VCaP (cell line): ENCODE results near the gene ALLC.

Source experiments
- H3K27ac ChIP-seq: fragments of 450-650 bp; 2 replicates; pipeline ENCODE4 v1.5.1; 2017
- TF ChIP-seq, protein P1 (sequence below): fragments of 450-650 bp; conservative IDR thresholded peaks from 2 replicates; pipeline ENCODE4 v1.5.1; 2017; ENCODE audit warnings: mild to moderate bottlenecking, moderate library complexity

The ALLC gene

DNA sequence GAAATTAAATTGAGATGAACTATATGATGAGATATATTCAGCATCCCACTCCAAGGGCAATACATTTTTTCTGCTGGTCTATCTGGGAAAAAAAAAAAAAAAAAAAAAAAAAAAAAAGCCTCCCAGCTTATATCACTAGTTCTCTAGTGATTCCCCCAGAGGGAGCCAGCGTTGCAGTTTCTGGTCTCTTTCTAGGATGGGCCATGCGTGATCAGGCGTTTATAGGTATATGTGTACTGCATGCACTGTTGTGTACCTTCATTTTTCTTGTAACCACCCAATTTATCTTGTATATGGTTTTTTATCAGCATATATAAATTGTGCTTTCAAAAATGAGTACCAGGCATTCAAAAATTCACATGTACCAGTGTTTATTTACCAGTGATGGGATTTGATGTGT lies 80.5 kb downstream of the ALLC start:
- H3K27ac ChIP-seq: no peak overlapping the region

DNA sequence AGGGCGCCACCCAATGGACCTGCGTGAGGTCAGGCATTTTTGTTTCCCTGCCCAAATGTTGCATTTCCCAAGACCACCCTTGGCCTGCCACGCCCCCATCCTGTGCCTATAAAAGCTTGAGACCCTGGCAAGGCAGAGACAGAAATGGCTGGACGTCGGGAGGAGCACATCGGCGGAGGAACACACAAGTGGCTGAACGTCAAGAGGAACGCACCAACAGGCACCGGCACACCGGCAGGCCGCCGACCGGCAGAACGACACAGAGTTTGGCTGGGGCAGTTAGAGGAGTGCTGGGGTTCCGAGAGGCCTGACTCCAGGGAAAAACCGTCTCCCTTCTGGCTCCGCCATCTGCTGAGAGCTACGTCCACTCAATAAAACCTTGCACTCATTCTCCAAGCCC lies 81.3 kb downstream of the ALLC start:
- H3K27ac ChIP-seq: no peak overlapping the region
- TF ChIP-seq, protein P1, sequence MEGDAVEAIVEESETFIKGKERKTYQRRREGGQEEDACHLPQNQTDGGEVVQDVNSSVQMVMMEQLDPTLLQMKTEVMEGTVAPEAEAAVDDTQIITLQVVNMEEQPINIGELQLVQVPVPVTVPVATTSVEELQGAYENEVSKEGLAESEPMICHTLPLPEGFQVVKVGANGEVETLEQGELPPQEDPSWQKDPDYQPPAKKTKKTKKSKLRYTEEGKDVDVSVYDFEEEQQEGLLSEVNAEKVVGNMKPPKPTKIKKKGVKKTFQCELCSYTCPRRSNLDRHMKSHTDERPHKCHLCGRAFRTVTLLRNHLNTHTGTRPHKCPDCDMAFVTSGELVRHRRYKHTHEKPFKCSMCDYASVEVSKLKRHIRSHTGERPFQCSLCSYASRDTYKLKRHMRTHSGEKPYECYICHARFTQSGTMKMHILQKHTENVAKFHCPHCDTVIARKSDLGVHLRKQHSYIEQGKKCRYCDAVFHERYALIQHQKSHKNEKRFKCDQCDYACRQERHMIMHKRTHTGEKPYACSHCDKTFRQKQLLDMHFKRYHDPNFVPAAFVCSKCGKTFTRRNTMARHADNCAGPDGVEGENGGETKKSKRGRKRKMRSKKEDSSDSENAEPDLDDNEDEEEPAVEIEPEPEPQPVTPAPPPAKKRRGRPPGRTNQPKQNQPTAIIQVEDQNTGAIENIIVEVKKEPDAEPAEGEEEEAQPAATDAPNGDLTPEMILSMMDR: no peak

More for the DNA sequence above, 80.5 kb downstream of the ALLC start:
- TF ChIP-seq, protein P1: peak; percentile 83

DNA sequence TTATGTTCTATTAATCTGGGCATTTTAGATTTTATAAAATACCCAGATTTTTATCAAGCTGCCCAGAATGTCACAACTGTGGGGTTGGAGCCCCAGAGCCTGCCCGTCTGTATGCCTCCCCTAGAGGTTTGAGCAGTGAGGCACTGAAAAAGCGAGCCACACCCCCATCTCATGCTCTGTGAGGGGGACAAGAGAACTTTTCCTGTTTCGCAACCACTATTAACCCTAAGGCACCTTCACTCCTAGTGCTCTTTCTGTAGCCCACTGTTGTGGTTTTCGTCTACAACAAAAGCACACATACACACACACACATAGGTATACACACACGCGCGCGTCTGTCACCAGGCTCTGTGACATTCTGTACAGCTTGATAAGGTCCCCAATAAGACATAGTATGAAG lies 83.4 kb downstream of the ALLC start:
- H3K27ac ChIP-seq: no peak overlapping the region
- TF ChIP-seq, protein P1: no peak

DNA sequence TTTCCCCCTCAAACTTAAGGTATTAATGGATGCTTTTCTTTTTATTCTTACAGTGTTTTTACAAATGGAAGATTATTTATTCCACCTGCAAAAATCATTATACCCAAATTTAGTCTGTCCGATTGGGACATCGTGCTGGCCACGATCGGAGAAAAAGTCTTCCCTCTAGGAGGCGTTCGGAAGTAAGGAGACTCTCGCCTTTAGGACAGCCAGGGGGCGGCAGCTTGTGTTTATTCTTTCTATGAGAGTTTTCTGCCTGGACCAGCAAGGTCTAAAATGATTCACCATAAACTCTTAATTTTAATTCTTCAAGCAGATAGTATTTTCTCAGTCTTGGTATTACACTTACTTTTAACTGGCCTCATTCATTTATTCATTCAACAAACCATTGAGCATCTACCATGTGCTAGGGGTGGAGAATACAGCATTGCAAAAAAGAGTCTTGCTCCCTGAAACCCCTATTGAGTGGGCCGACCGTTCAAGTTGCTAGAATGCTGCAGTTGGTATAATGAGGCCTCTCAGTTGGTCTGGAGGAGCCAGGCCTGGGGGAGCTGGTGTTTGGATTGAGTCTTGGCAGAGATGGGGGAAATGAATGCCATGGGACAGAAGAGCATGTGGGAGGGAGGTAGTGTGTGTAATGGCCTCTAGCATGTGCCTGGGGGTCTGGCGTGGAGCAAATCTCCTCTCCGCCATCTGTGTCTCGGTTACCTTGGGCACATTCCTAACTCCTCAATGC lies 84.0 kb downstream of the ALLC start:
- TF ChIP-seq, protein P1: no peak
- H3K27ac ChIP-seq: no peak overlapping the region

DNA sequence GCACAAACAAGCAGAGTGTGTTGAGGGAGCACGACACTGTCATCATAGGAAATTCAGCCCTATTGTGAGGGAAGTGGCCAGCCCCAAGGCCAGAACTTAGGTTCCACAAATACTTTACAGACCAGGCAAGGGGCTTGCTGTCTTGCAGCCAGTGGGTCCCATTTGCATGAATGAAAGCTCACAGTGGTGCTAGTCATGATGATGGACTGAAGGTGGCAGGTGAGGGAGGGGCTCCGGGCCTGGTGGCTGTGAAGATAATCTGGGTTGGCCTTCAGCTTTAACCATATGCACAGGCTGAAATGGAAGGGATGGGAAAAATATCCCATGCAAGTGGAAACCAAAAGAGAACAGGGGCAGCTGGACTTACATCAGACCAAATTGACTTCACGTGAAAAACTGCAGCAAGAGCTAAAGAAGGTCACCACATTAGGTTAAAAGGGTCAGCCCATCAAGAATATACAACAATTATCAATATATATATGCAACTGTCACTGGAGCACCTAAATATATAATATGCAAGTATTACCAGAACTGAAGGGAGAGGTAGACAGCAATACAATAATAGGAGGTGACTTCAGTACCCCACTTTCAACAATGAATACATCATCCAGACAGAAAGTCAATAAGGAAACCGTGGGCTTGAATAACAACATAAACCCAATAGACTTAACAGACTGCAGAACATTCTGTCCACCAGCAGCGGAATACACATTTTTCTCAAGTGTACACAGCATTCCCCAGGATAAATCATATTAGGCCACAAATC lies 84.9 kb downstream of the ALLC start:
- H3K27ac ChIP-seq: no peak overlapping the region
- TF ChIP-seq, protein P1: no peak

DNA sequence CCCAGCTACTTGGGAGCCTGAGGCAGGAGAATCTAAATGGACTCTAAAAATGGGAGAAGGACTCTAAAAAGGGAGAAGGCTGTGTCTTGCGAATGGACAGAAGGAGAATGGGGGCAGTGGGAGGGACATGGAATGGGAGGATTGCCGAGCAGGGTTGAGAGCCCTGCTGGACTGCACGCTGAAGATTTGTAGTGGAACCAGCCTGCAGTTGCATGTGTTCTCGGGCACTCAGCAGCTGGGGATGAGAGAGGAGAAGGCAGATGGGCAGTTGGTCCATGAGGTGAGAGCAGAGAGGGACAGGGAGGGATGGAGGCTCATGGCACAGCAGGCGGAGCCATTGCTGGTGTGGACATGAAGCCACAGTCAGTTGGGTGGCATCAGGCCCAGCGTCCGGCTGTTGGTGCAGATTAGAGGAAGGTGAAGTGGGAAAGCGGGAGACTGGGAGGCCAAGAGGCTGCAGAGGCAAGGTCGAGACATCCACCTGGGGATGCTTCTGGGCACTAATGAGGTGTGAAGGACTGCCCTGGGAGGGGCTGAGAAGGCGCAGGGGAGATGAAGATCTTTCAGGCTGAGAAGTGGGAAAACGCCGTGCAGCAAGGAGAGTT lies 86.1 kb downstream of the ALLC start:
- no peak overlapping the region for H3K27ac ChIP-seq
- TF ChIP-seq, protein P1: no peak

DNA sequence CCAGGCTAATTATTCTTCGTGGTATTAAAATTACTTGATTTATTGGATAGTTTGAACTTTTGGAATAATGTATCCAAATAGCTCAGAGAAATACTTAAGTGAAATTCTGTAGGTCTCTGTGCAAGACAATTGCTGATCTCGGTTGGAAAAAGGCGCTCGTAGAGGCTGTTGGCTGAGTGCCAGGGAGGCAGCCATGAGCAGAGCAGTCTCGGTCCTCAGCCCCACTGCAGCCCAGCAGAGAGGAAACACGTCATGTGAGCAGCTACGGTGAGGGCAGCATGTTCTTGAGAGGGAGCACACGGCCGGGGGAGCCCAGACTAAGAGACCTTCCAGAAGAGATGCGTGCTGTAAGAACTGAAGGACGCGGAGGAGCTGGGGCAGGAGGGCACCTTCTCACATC lies 87.9 kb downstream of the ALLC start:
- TF ChIP-seq, protein P1: no peak
- no peak overlapping the region for H3K27ac ChIP-seq
